ENCODE results near the gene ELMO1. TPM values are rescaled to one million over a fixed set of nuclear protein-coding genes. Genes with fewer than 3 reads are reported as not detected.

The ELMO1 gene
- total RNA-seq, 2 donors from 2014 or later = 10.9 to 56.0 TPM

DNA sequence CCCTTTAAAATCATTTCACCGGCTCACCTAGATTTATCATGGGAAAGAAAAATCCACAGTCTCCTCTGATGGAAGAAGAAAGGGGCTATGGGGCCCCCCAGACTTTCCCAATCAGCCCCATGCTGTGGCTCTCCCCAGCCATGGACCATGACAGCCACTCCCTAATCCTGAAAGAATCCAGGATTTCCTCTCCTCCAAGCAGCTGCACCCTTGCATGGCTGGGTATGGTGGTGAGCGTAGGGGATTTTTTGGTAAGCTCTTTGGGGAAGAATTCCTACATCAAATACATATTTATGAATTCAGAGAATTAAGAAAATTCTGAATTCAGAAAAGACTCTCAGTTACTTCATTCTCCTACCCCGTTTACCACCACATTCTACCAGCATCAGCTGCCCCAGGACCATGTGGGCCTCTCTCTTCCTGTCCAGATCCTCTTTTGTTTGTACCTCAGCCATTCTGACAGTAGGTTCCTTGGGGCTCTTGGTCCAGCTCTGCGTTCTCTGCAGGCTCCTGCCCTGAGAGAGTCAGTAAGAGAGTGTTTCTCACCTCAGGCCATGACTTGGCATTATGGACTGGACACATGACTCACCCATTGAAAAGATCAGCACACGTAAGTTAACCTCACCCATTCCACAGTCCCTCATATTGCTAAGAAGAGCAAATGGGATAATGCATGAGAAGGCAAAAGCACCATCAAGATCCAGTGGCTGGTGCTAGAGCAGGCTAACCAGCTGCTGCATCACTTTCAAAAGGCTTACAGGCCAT, 337.8 kb downstream of the ELMO1 start:
- no peak for ATAC-seq
- no peak overlapping the region for H3K27ac ChIP-seq
- 88 to 97% methylated on average over 5 of the region's 5 CpGs for WGBS, 2 donors
- H3K4me1 ChIP-seq = no peaks in the 10 kb centered on the region
- no peaks in the 10 kb centered on the region for H3K9me3 ChIP-seq
- H3K4me3 ChIP-seq = no peak overlapping the region
- no peak for DNase-seq
- TF ChIP-seq POLR2A (IDR thresholded peaks at IDR 0.05) = no peak
- TF ChIP-seq, protein P1, sequence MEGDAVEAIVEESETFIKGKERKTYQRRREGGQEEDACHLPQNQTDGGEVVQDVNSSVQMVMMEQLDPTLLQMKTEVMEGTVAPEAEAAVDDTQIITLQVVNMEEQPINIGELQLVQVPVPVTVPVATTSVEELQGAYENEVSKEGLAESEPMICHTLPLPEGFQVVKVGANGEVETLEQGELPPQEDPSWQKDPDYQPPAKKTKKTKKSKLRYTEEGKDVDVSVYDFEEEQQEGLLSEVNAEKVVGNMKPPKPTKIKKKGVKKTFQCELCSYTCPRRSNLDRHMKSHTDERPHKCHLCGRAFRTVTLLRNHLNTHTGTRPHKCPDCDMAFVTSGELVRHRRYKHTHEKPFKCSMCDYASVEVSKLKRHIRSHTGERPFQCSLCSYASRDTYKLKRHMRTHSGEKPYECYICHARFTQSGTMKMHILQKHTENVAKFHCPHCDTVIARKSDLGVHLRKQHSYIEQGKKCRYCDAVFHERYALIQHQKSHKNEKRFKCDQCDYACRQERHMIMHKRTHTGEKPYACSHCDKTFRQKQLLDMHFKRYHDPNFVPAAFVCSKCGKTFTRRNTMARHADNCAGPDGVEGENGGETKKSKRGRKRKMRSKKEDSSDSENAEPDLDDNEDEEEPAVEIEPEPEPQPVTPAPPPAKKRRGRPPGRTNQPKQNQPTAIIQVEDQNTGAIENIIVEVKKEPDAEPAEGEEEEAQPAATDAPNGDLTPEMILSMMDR (IDR thresholded peaks at IDR 0.05) = no peak
- intact Hi-C loops (cut with DNase I) = no loop called here
- no peaks in the 10 kb centered on the region for H3K27me3 ChIP-seq
- H3K36me3 ChIP-seq (replicated peaks in 1 of 2; ENCODE audit: insufficient read depth in 1 of 2, low read depth in 2 of 2) = no peaks in the 10 kb centered on the region

DNA sequence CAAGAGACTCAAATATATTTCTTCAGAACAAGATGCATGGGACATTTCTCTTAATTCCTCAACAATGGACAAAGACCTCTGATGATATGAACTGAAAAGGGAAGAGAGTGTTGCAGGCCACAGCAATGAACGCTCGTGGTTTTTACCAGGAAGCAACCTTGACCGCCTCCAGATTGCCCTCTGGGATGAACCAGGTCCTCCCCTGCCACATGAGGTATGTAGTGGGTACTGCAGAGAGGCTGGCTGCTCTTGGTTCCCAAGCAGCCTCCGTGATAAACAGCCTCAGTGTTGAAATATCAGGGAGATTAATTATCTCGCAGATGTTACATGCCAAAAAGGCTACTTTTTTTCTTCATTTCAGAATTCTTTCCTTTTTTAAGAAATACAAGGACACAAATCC, 338.8 kb downstream of the ELMO1 start:
- no peaks in the 10 kb centered on the region for H3K9me3 ChIP-seq
- intact Hi-C loops (cut with DNase I) = no loop called here
- H3K27ac ChIP-seq = no peak overlapping the region
- DNase-seq (peak in 3 of 4 donors; percentile 32 to 42 (median 34)), ATAC-seq (peak; percentile 56)
- no peaks in the 10 kb centered on the region for H3K36me3 ChIP-seq (replicated peaks in 1 of 2; ENCODE audit: insufficient read depth in 1 of 2, low read depth in 2 of 2)
- no peaks in the 10 kb centered on the region for H3K27me3 ChIP-seq
- 40 to 57% methylated on average over 5 of the region's 5 CpGs for WGBS, 2 donors
- no peak for TF ChIP-seq POLR2A (IDR thresholded peaks at IDR 0.05)
- TF ChIP-seq, protein P1 (IDR thresholded peaks at IDR 0.05) = peak in 5 of 7 experiments; percentile 12 to 37 (median 31)
- H3K4me1 ChIP-seq = no peaks in the 10 kb centered on the region
- no peak overlapping the region for H3K4me3 ChIP-seq

DNA sequence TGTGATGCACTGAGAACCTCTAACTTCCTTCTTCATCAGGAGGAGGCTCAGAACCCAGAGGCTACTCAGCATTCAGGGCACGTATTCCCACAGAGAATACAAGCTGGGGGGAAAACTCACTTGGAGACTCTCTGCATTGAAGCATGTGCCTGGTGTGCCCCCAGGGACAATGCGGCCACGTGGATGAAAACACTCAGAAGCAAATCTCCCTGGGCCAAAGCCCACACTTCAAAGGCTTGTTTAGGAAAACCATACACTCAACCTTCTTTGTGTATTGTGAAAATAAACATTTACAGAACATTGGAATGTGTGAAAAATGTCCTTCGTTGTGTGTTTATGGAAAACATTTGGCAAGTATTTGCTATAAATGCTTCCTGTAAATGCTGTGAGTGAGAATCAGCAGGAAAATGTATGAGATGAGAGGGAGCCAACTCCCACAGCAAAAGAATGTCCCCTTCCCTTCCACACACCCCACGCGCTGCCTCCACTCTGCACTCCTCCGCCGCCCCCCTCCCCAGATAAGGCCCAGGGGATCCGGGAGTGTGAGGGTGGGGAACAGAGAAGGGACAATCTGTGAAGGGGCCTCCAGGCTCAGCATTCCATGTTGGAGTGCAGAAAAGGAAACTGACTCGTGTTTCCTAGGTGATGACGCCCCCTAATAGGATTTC, 339.5 kb downstream of the ELMO1 start:
- TF ChIP-seq POLR2A (IDR thresholded peaks at IDR 0.05) = no peak
- TF ChIP-seq, protein P1 (IDR thresholded peaks at IDR 0.05) = no peak
- WGBS, 2 donors = 84 to 86% methylated on average over 11 of the region's 11 CpGs
- no peaks in the 10 kb centered on the region for H3K9me3 ChIP-seq
- H3K36me3 ChIP-seq (replicated peaks in 1 of 2; ENCODE audit: insufficient read depth in 1 of 2, low read depth in 2 of 2) = no peaks in the 10 kb centered on the region
- H3K4me3 ChIP-seq = no peak overlapping the region
- H3K27ac ChIP-seq = no peak overlapping the region
- no peaks in the 10 kb centered on the region for H3K4me1 ChIP-seq
- intact Hi-C loops (cut with DNase I) = no loop called here
- no peak for ATAC-seq
- H3K27me3 ChIP-seq = no peaks in the 10 kb centered on the region
- no peak for DNase-seq

DNA sequence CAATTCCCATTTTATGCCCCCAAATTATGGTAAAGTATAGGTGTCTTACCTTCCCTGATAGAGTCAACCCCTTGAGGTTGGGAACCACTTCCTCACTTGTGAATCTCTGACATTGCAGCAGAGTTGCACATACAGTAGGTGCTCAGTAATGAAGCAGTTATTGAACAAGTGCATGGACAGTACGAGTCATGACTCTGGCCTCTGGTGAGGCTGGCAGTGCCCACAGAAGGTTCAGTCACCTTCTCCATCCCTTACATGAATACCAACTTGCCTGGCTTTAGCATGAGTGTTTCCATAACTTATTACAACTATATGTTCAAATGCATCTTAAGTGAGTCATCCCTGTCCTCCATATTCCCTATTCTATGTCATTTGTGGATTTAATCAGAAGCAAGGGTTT, 340.0 kb downstream of the ELMO1 start:
- Histone ChIP-seq H3K27ac (no peak overlapping the region), H3K36me3 (replicated peaks in 1 of 2; ENCODE audit: insufficient read depth in 1 of 2, low read depth in 2 of 2) (no peaks in the 10 kb centered on the region), H3K4me1 (no peaks in the 10 kb centered on the region), H3K4me3 (no peak overlapping the region), H3K9me3 (no peaks in the 10 kb centered on the region), H3K27me3 (no peaks in the 10 kb centered on the region)
- TF ChIP-seq, protein P1 (IDR thresholded peaks at IDR 0.05) = no peak
- TF ChIP-seq POLR2A (IDR thresholded peaks at IDR 0.05) = no peak
- ATAC-seq = no peak
- DNase-seq = no peak
- 100% methylated on average over 1 of the region's 1 CpG for WGBS, 2 donors
- intact Hi-C loops (cut with DNase I) = no loop called here

Data from body of pancreas (tissue), 4 donors.